Colonic mucosa (tissue), 4 donors: ENCODE results near the gene TBC1D9. TPM values are rescaled to one million over a fixed set of nuclear protein-coding genes. Genes with fewer than 3 reads are reported as not detected.

Experiments used
- DNase-seq: peaks from one replicate; pipeline ENCODE4 v3.0.0-alpha.2; 2020
- H3K27ac ChIP-seq: fragments of 200-600 bp; one replicate; pipeline ENCODE4 v1.8.0; 2021
- H3K27me3 ChIP-seq: fragments of 200-600 bp; one replicate; pipeline ENCODE4 v1.8.0; 2021
- H3K36me3 ChIP-seq: fragments of 200-600 bp; one replicate; pipeline ENCODE4 v1.8.0; 2021
- H3K4me1 ChIP-seq: fragments of 200-600 bp; one replicate; pipeline ENCODE4 v1.8.0; 2021; ENCODE audit warnings: mild to moderate bottlenecking
- H3K4me3 ChIP-seq: fragments of 200-600 bp; one replicate; pipeline ENCODE4 v1.8.0; 2021
- H3K9ac ChIP-seq, 2 donors: one replicate each; pipeline ENCODE4 v1.7.0; 2013; ENCODE audit warnings: control low read depth in 2 of 2, low read depth in 2 of 2, low read length in 2 of 2
- H3K9me3 ChIP-seq: fragments of 200-600 bp; one replicate; pipeline ENCODE4 v1.8.0; 2021
- CTCF ChIP-seq: fragments of 200-600 bp; IDR thresholded peaks from one replicate; pipeline ENCODE4 v1.8.0; 2022; ENCODE audit warnings: antibody characterized with exemption, mild to moderate bottlenecking
- intact Hi-C: fragments of 100-400 bp; cut with DNase I; formaldehyde crosslinking; loops from one replicate; pipeline ENCODE4 v1.14.1; 2022
- total RNA-seq, 2 donors: library from RNA; stranded (reverse); fragmentation: NEBNext Ultra II Directional in 1 of 2; extraction: Animal tissue kit (Norgen Biotek cat#: 25700) in 1 of 2; gene quantifications; one replicate each; pipeline ENCODE4 v1.2.1, GENCODE V29; 2021
- donor health status: healthy.
- donor health status: DM: no; HTN: no; CAD: no.
- donor health status: DM: no; HTN: no; CAD: no.

The TBC1D9 gene
- total RNA-seq, 2 donors from 2014 or later, result 6.8 to 11.6 TPM

DNA sequence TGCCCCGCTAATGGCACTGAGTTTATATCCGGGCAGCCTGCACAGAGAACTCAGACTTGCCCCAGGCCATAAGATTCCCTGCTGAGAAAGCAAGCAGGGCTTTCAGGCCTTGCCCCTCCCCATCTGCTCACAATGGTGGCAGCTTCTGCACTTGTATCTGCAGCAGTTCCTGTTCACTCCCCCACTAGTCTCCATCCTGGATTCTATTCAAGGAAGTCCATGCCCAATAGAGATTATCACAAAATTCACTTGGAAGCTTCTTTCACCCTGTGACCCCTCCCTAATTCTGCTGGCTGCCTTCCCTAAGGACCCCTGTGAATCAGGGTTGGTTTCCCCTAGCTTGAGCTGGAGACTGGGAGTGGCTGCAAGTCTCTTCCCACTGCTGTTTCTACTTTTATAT is 152.9 kb downstream of the TBC1D9 start:
- TF ChIP-seq CTCF, result no peak
- no peak for DNase-seq
- Histone ChIP-seq H3K4me1 (no peaks in the 10 kb centered on the region), H3K27ac (no peak overlapping the region), H3K9ac (no peak overlapping the region), H3K36me3 (no peaks in the 10 kb centered on the region), H3K27me3 (no peaks in the 10 kb centered on the region), H3K4me3 (no peak overlapping the region), H3K9me3 (no peaks in the 10 kb centered on the region)
- intact Hi-C loops, result no loop called here

DNA sequence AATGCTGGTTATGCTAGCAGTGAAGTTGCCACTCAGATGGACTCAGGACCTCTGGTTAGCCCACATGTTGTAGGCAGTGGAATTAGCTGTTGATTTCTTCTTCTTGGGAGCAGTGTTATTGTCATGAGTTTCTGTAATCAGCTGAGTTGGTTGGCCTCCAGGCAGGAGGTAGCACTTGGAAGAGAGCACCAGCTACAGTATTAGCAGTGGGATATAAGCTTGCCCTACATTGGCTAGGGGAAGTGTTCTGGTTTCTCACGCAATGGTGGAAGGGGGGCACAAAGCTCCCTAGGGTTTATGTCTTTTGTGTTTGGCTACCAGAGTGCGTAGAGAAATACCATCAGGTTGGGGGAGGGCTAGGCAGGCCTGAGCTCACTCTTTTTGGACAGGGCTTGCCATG is 153.5 kb downstream of the TBC1D9 start:
- Histone ChIP-seq H3K9ac (no peak overlapping the region), H3K4me1 (no peaks in the 10 kb centered on the region), H3K4me3 (no peak overlapping the region), H3K27me3 (no peaks in the 10 kb centered on the region), H3K27ac (no peak overlapping the region), H3K9me3 (no peaks in the 10 kb centered on the region), H3K36me3 (no peaks in the 10 kb centered on the region)
- no peak for TF ChIP-seq CTCF
- DNase-seq, result no peak
- intact Hi-C loops, result no loop called here

GRCh38 chr4:140600408-140600807 is 155.8 kb downstream of the TBC1D9 start:
- no peak overlapping the region for H3K27ac ChIP-seq
- no peaks in the 10 kb centered on the region for H3K9me3 ChIP-seq
- H3K4me1 ChIP-seq, result no peaks in the 10 kb centered on the region
- no peak overlapping the region for H3K4me3 ChIP-seq
- no peak for TF ChIP-seq CTCF
- no peak for DNase-seq
- H3K27me3 ChIP-seq, result no peaks in the 10 kb centered on the region
- H3K36me3 ChIP-seq, result no peaks in the 10 kb centered on the region
- intact Hi-C loops, result no loop called here
- no peak overlapping the region for H3K9ac ChIP-seq

DNA sequence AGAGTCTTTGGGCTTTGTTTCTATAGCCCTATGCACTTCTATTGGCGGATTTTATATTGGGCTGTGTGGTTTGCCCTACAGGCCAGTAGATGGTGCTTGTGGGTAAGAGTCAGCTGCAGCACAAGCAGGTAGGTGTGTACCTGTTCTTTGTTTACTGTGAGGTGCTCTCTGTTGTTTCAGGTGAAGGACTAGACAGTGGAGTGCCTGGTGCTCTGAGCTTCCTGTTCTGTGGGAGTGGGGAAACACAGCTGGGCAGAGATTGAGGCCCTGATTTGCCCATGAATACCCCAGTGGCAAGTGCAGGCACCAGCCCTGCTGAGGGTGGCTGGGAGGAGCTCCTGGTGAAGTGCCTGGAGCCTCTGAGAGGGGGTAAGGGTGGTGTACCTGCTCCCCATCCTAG is 161.1 kb downstream of the TBC1D9 start:
- peak; percentile 33 for DNase-seq
- Histone ChIP-seq H3K9me3 (no peaks in the 10 kb centered on the region), H3K4me3 (no peak overlapping the region), H3K36me3 (no peaks in the 10 kb centered on the region), H3K4me1 (no peaks in the 10 kb centered on the region), H3K27ac (no peak overlapping the region), H3K27me3 (no peaks in the 10 kb centered on the region), H3K9ac (no peak overlapping the region)
- TF ChIP-seq CTCF, result peak; percentile 45
- intact Hi-C loops, result loop anchor here (5.0 kb wide), 2 partner anchors 42 to 257 kb away; no protein-coding TSS in a partner anchor

DNA sequence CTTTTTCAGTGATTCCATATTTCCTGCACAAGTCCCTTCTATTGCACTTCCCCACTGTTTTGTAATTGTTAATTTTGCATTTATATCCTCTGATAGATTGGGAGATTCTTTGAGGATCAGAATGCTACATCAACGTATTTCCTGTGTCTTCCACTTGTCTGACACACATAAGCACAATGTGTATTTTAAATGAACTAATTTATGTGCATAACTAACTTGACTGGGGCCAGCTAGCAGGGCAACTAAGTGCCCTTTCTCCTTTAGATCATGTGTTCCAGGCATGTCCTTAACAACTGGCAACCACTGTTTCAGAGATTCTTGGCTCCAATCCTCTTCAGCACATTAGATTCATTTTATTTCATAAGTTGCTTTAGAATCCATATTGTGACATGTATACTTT is 171.7 kb downstream of the TBC1D9 start:
- Histone ChIP-seq H3K9me3 (no peaks in the 10 kb centered on the region), H3K4me1 (no peaks in the 10 kb centered on the region), H3K27ac (no peak overlapping the region), H3K4me3 (no peak overlapping the region), H3K27me3 (peaks cover 7% of the 10 kb centered on the region), H3K9ac (no peak overlapping the region), H3K36me3 (no peaks in the 10 kb centered on the region)
- no peak for DNase-seq
- no peak for TF ChIP-seq CTCF
- intact Hi-C loops, result no loop called here

DNA sequence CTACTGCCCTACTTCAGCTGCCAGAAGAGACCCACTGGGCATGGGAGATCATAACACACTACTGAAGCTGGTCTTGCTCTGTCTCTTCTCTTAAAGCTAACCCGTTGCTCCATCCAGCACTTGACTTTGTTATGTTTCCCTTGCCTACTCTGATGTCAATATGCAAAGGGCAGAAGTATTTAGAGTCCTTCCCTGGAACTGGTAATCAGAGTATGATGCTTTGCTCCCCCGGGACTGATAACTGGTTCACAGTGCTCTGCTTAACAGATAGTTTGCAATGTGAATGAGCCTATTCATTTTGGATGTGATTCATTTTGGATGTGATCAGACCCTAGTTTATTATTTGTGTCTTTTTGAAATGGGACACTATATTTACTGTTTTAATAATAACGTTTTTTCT is 175.1 kb downstream of the TBC1D9 start:
- intact Hi-C loops, result no loop called here
- no peak for DNase-seq
- Histone ChIP-seq H3K27me3 (peaks cover 21% of the 10 kb centered on the region), H3K36me3 (no peaks in the 10 kb centered on the region), H3K9me3 (no peaks in the 10 kb centered on the region), H3K27ac (no peak overlapping the region), H3K4me1 (no peaks in the 10 kb centered on the region), H3K9ac (no peak overlapping the region), H3K4me3 (no peak overlapping the region)
- TF ChIP-seq CTCF, result no peak
